ENCODE measurements around the gene USP50.

The USP50 gene

GRCh38 chr15:50562735-50563640 lies 16.5 kb upstream of the USP50 start:
- no peak for TF ChIP-seq CTCF (IDR thresholded peaks at IDR 0.05; ENCODE audit: borderline replicate concordance, insufficient read depth, low read depth, low read length)

GRCh38 chr15:50558012-50558411 lies 11.5 kb upstream of the USP50 start:
- TF ChIP-seq CTCF (IDR thresholded peaks at IDR 0.05; ENCODE audit: borderline replicate concordance, insufficient read depth, low read depth, low read length) = no peak

More at GRCh38 chr15:50562735-50563640, 16.5 kb upstream of the USP50 start:
- H3K4me3 ChIP-seq (ENCODE audit: low read depth, low read length) = no peak overlapping the region

GRCh38 chr15:50556642-50557371 lies 10.3 kb upstream of the USP50 start:
- no peak for TF ChIP-seq CTCF (IDR thresholded peaks at IDR 0.05; ENCODE audit: borderline replicate concordance, insufficient read depth, low read depth, low read length)
- H3K4me3 ChIP-seq (ENCODE audit: low read depth, low read length) = no peak overlapping the region

More at GRCh38 chr15:50558012-50558411, 11.5 kb upstream of the USP50 start:
- H3K4me3 ChIP-seq (ENCODE audit: low read depth, low read length) = no peak overlapping the region

- no peak for TF ChIP-seq CTCF (IDR thresholded peaks at IDR 0.05; ENCODE audit: borderline replicate concordance, insufficient read depth, low read depth, low read length)
- no peak overlapping the region for H3K4me3 ChIP-seq (ENCODE audit: low read depth, low read length)
Measured at GRCh38 chr15:50552238-50552637, 5.8 kb upstream of the USP50 start.

GRCh38 chr15:50549326-50549725 lies 2.9 kb upstream of the USP50 start:
- H3K4me3 ChIP-seq (ENCODE audit: low read depth, low read length) = no peak overlapping the region
- TF ChIP-seq CTCF (IDR thresholded peaks at IDR 0.05; ENCODE audit: borderline replicate concordance, insufficient read depth, low read depth, low read length) = no peak

GRCh38 chr15:50544368-50544767 lies 2.1 kb downstream of the USP50 start:
- no peak for TF ChIP-seq CTCF (IDR thresholded peaks at IDR 0.05; ENCODE audit: borderline replicate concordance, insufficient read depth, low read depth, low read length)
- no peak overlapping the region for H3K4me3 ChIP-seq (ENCODE audit: low read depth, low read length)
